Body of pancreas (tissue), 4 donors: ENCODE results near the gene KLHL6. TPM values are rescaled to one million over a fixed set of nuclear protein-coding genes. Genes with fewer than 3 reads are reported as not detected.

Source experiments
- ATAC-seq: fragments of 150-250 bp; one replicate; pipeline ENCODE4 v1.9.1; 2016
- DNase-seq, 4 donors: peaks; one replicate each; pipeline ENCODE4 v3.0.0-alpha.2; 2019
- H3K27ac ChIP-seq, 4 donors: fragments of 200-600 bp; sonication (generic); 1 replicate in 3 of 4; 2 replicates in 1 of 4; pipeline versions ENCODE4 v1.5.1 to v1.6.1; 2016 to 2019; ENCODE audit warnings: mild to moderate bottlenecking in 1 of 4, mixed read lengths in 1 of 4, moderate library complexity in 1 of 4
- H3K27me3 ChIP-seq, 2 donors: fragments of 200-600 bp; sonication (generic); one replicate each; pipeline ENCODE4 v1.6.0; 2016; ENCODE audit warnings: mild to moderate bottlenecking in 1 of 2
- H3K36me3 ChIP-seq, 2 donors: fragments of 200-600 bp; sonication (generic); replicated peaks in 1 of 2; 2 replicates each; pipeline ENCODE4 v1.5.1; 2016; ENCODE audit warnings: low read depth in 2 of 2; ENCODE audit not compliant: insufficient read depth in 1 of 2
- H3K4me1 ChIP-seq: fragments of 200-600 bp; sonication (generic); one replicate; pipeline ENCODE4 v1.6.0; 2016
- H3K4me3 ChIP-seq, 2 donors: fragments of 200-600 bp; sonication (generic); 1 replicate in 1 of 2; 2 replicates in 1 of 2; pipeline ENCODE4 v1.5.1; 2016 to 2019
- H3K9me3 ChIP-seq, 3 donors: fragments of 200-600 bp; sonication (generic); 1 replicate in 2 of 3; 2 replicates in 1 of 3; pipeline ENCODE4 v1.5.1; 2016
- CTCF ChIP-seq, 7 experiments: fragments of 450-650 bp in 4 of 7; fragments of 200-600 bp in 3 of 7; sonication (generic) in 3 of 7; IDR thresholded peaks; one replicate each; pipeline ENCODE4 v1.5.1; 2016 to 2019; ENCODE audit warnings: antibody characterized with exemption in 7 of 7
- POLR2A ChIP-seq, 3 donors: fragments of 450-650 bp; IDR thresholded peaks; one replicate each; pipeline ENCODE4 v1.6.1; 2016; ENCODE audit warnings: antibody characterized with exemption in 3 of 3, mild to moderate bottlenecking in 2 of 3
- WGBS, 2 donors: methylation state at CpG; one replicate each; pipeline ENCODE4 v1.1.5; 2017; 5-methylcytosine and 5-hydroxymethylcytosine counted together
- intact Hi-C: fragments of 100-400 bp; cut with DNase I; formaldehyde crosslinking; loops from one replicate; pipeline ENCODE4 v1.15.1; 2023
- total RNA-seq, 2 donors: library from RNA; depleted of rRNA; stranded (reverse); fragments of >200 nt; gene quantifications; one replicate each; pipeline ENCODE4 v1.1.0, GENCODE V29; 2016

The KLHL6 gene
- total RNA-seq: 1 to 10 TPM; 1.6 TPM

GRCh38 chr3:183555541-183556081 lies at the start of gene KLHL6:
Gene KLHL6 (minus strand): TSS chr3:183555706. CDS start chr3:183555653, 53 bp downstream.
- peak in 2 of 4 donors; percentile 20 to 50 for DNase-seq

GRCh38 chr3:183597959-183598358 lies 42.5 kb upstream of the KLHL6 start:
- H3K27me3 ChIP-seq: no peaks in the 10 kb centered on the region
- WGBS, 2 donors: 53 to 75% methylated on average over 1 of the region's 1 CpG
- ATAC-seq (no peak), DNase-seq (no peak)
- no peaks in the 10 kb centered on the region for H3K36me3 ChIP-seq
- no peak overlapping the region for H3K27ac ChIP-seq
- no peaks in the 10 kb centered on the region for H3K9me3 ChIP-seq
- intact Hi-C loops: no loop called here
- H3K4me3 ChIP-seq: no peak overlapping the region
- H3K4me1 ChIP-seq: no peaks in the 10 kb centered on the region
- TF ChIP-seq POLR2A (IDR thresholded peaks at IDR 0.05) (no peak), CTCF (IDR thresholded peaks at IDR 0.05) (no peak)

More at GRCh38 chr3:183555541-183556081, at the start of gene KLHL6:
- Histone ChIP-seq H3K4me3 (no peak within 1 kb of the TSS), H3K27ac (peak within 1 kb of the TSS in 2 of 4 donors; percentile 32 to 56), H3K9me3 (no peaks in the 10 kb centered on the region), H3K36me3 (no peaks in the 10 kb centered on the region), H3K4me1 (no peaks in the 10 kb centered on the region), H3K27me3 (no peaks in the 10 kb centered on the region)
- intact Hi-C loops: no loop called here
- ATAC-seq: peak; percentile 27
- 50 to 65% methylated on average over 9 of the region's 9 CpGs for WGBS, 2 donors
- TF ChIP-seq POLR2A (IDR thresholded peaks at IDR 0.05) (peak in 1 of 3 donors; percentile 55), CTCF (IDR thresholded peaks at IDR 0.05) (no peak)

- Histone ChIP-seq H3K9me3 (no peaks in the 10 kb centered on the region), H3K4me3 (no peak overlapping the region), H3K4me1 (no peaks in the 10 kb centered on the region), H3K27ac (no peak overlapping the region), H3K27me3 (no peaks in the 10 kb centered on the region), H3K36me3 (no peaks in the 10 kb centered on the region)
- no peak for TF ChIP-seq CTCF (IDR thresholded peaks at IDR 0.05)
- TF ChIP-seq POLR2A (IDR thresholded peaks at IDR 0.05): no peak
- intact Hi-C loops: no loop called here
- ATAC-seq: no peak
- no peak for DNase-seq
- WGBS, 2 donors: 92 to 98% methylated on average over 2 of the region's 2 CpGs
Observed at GRCh38 chr3:183594636-183595035, 39.1 kb upstream of the KLHL6 start.

- H3K27me3 ChIP-seq: no peaks in the 10 kb centered on the region
- no peak for ATAC-seq
- H3K9me3 ChIP-seq: no peaks in the 10 kb centered on the region
- 84 to 98% methylated on average over 7 of the region's 7 CpGs for WGBS, 2 donors
- TF ChIP-seq CTCF (IDR thresholded peaks at IDR 0.05): no peak
- TF ChIP-seq POLR2A (IDR thresholded peaks at IDR 0.05): no peak
- H3K36me3 ChIP-seq: no peaks in the 10 kb centered on the region
- H3K4me1 ChIP-seq: no peaks in the 10 kb centered on the region
- no peak for DNase-seq
- no peak overlapping the region for H3K27ac ChIP-seq
- intact Hi-C loops: no loop called here
- H3K4me3 ChIP-seq: no peak overlapping the region
Observed at GRCh38 chr3:183592821-183593220, 37.3 kb upstream of the KLHL6 start.

GRCh38 chr3:183591881-183592521 lies 36.5 kb upstream of the KLHL6 start:
- TF ChIP-seq CTCF (IDR thresholded peaks at IDR 0.05): peak in 5 of 7 experiments; percentile 6 to 19 (median 10)
- TF ChIP-seq POLR2A (IDR thresholded peaks at IDR 0.05): no peak
- intact Hi-C loops: no loop called here

More at GRCh38 chr3:183591881-183592521, 36.5 kb upstream of the KLHL6 start:
- Histone ChIP-seq H3K4me1 (no peaks in the 10 kb centered on the region), H3K4me3 (no peak overlapping the region), H3K9me3 (no peaks in the 10 kb centered on the region), H3K36me3 (no peaks in the 10 kb centered on the region), H3K27ac (no peak overlapping the region), H3K27me3 (no peaks in the 10 kb centered on the region)
- DNase-seq (no peak), ATAC-seq (no peak)
- 35 to 45% methylated on average over 6 of the region's 6 CpGs for WGBS, 2 donors
